ENCODE measurements around the gene MFSD1.
"Not testable (repeated sequence)": the region's sequence is repeated elsewhere in the genome, so short reads cannot be mapped to it uniquely, and the experiment has no call there.

Gene MFSD1

DNA sequence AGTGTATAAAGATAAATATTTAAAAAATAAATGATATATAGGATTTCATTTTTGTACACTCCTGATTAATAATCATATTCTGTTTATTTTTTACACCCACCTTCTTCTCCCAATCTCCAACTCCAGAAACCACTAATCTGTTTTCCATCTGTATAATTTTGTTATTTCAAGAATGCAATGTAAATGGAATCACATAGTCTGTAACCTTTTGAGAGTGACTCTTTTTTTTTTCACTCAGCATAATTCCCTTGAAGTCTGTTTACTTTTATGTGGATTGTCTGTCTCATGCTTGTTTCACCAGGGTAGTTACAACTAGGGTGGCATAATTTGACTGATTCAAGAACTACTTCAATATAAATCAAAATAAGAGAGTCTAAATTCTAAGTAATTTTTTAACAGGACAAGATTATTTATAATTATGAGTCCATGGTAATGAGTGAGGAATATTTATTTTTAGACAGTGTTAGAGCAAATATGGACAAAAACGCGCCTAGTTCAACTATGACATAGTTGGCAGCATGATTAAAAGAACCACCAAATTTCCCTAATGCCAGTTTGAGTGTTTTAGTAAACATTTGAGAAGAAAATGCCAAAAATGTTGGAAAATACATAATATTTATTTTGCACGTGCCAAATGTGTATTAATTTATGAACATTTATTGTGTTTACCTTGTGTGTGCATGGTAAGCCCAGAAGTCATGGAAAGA, 19.4 kb upstream of the MFSD1 start:
- DNase-seq (ENCODE audit: insufficient read length, low spot score) = no peak
- FAIRE-seq = no peak
- TF ChIP-seq POLR2A (IDR thresholded peaks at IDR 0.05; ENCODE audit: low read depth, low read length) = no peak

DNA sequence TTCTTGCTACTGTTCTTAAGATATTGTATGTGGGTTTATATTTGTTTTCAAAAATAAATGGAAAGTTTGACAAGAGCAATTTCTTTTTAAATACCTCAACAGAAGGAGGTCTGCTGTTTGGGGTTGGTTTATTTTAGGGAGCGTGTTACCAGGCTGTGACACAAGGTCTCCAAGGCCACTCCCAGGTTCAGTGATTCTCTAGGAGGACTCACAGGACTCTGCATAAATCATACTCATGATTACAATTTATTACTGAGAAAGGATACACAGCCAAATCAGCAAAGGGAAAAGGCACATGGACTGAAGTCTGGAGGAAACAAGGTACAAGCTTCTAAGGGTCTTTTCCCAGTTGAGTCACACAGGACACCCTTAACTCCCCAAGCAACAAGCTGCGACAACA, 18.8 kb upstream of the MFSD1 start:
- DNase-seq (ENCODE audit: insufficient read length, low spot score) (no peak), FAIRE-seq (no peak)
- TF ChIP-seq POLR2A (IDR thresholded peaks at IDR 0.05; ENCODE audit: low read depth, low read length) = no peak

DNA sequence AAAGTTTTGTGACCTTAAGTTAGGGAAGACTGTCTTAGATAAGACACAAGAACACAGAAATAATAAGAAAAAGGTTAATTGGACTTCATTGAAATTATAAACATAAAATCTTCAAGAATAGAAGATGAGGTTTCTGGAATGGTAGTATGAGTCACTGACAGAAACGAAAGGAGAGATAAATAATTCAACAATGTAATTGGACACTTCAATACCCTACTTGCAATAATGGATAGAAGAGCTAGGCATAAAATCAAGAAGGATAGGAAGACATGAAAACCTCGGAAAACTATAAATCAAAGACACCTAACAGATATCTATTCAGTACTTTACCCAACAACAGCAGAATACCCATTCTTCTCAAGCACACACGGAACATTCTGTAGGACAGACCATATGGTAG, 15.9 kb upstream of the MFSD1 start:
- FAIRE-seq = no peak
- no peak for TF ChIP-seq POLR2A (IDR thresholded peaks at IDR 0.05; ENCODE audit: low read depth, low read length)
- no peak for DNase-seq (ENCODE audit: insufficient read length, low spot score)

DNA sequence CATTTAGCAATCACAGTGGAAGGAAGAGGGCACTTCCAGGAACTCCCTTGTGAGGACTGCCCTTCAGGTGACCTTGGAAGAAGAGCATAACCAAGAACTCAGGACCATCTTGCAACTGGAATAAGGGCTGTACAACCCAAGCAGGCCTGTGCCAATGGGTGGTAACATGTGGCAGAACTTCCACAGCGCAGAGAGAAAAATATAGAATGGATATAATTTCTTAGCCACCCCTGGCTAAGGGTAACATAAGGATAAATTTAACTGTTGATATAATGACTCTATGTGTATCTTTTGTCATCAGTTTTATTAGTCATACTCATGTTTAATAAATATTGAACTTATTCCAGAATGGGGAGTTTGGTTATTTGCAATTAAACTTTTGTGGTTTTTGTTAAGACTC, 13.4 kb upstream of the MFSD1 start:
- FAIRE-seq (no peak), DNase-seq (ENCODE audit: insufficient read length, low spot score) (no peak)
- TF ChIP-seq POLR2A (IDR thresholded peaks at IDR 0.05; ENCODE audit: low read depth, low read length) = no peak

DNA sequence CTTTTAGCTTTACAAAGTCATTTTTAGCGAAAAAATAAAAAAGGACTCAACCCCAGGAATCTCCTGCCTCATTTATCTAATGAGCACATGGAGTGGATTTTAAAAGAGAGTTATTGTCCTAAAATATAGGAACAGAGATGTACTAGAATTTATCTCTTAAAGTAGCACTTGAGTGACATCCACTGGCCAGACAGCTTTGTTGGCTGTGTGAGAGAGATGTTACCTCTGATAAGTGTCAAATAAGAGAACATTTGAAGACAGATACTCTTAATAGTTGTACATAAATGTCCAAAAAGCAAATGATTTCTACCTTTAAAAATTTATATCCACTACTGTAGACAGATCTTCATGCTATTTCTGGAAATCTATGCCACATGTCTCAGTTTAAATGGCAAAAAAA, 12.3 kb upstream of the MFSD1 start:
- TF ChIP-seq POLR2A (IDR thresholded peaks at IDR 0.05; ENCODE audit: low read depth, low read length) = no peak
- peak; percentile 38 for FAIRE-seq

DNA sequence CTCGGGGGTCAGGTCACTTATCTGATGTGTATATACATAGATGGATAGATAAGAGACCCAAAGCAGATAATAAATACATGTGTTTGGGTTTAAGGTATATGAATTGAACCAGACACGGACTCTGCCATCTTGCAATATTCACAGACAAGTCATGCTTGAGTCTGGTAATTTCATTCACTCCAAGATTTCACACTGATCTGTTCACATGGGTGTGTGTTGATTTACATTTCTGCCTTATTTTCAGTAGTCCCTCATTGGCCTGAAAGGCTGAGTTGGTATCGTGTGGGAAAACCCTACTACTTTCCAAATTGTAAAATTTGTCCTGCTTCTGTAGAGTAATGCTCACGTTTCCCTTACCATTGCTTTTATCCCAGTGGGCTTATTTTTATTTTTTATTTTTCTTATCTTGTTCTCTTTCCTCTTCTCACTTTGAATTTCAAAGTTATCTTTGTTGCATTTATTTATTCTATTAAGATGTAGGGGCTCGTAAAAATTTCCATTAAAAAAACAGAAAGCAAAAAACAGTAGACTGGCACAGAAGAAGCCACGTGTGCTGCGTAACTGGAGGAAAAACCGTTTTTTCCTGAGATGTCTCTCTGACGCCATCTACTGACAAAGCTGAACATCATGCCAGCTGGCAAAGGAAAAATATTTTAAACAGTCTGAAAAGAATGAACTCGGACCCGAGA, 10.8 kb upstream of the MFSD1 start:
- DNase-seq (ENCODE audit: insufficient read length, low spot score) (no peak), FAIRE-seq (peak; percentile 93)
- TF ChIP-seq POLR2A (IDR thresholded peaks at IDR 0.05; ENCODE audit: low read depth, low read length) = no peak

More for the DNA sequence above, 12.3 kb upstream of the MFSD1 start:
- DNase-seq (ENCODE audit: insufficient read length, low spot score) = no peak

DNA sequence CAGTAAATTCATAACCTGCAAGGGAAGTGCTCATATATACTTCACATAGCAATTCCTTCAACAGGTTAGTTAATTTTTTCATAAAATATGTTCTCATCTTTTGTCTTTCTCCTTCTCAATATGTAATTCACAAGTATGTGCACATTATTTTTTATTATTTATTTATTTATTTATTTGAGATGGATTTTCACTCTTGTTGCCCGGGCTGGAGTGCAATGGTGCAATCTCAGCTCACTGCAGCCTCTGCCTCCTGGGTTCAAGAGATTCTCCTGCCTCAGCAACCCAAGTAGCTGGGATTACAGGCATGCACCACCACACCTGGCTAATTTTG, 10.3 kb upstream of the MFSD1 start:
- DNase-seq (ENCODE audit: insufficient read length, low spot score); FAIRE-seq: not testable (repeated sequence)

DNA sequence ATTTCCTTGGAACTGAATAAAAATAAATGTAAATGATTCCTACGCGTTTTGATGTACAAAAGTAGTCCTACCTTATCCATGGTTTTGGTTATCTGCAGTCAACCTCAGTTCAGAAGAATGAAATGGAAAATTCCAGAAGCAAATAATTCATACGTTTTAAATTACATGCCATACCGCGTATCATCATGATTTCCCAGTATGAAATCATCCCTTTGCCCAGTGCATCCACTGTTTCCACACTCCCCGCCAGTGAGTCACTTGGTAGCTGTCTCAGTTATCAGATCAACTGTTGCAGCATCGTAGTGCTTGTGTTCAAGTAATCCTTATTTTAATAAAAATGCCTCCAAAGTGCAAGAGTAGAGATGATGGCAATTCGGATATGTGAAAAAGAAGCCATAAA, 9.1 kb upstream of the MFSD1 start:
- TF ChIP-seq POLR2A (IDR thresholded peaks at IDR 0.05; ENCODE audit: low read depth, low read length) = no peak
- DNase-seq (ENCODE audit: insufficient read length, low spot score) = peak; percentile 52
- peak; percentile 94 for FAIRE-seq

DNA sequence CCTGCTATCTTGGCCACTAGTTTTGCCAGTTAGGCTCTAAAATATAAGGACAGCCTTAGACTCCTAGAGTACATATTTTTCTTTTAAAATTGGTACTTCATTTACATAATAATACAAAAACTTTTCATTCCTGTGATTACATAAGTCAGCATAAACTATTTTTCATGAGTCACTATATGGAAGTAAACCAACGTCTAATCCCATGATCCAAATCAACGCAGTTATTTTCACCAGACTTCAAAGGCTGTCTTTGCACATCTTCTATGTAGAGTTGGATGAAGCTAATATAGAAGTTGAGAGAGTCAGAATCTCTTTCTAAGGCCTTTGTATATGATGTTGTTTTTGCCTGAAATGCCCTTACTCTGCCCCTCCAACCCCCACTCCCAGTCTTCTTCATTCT, 7.6 kb upstream of the MFSD1 start:
- FAIRE-seq = peak; percentile 52
- no peak for TF ChIP-seq POLR2A (IDR thresholded peaks at IDR 0.05; ENCODE audit: low read depth, low read length)

DNA sequence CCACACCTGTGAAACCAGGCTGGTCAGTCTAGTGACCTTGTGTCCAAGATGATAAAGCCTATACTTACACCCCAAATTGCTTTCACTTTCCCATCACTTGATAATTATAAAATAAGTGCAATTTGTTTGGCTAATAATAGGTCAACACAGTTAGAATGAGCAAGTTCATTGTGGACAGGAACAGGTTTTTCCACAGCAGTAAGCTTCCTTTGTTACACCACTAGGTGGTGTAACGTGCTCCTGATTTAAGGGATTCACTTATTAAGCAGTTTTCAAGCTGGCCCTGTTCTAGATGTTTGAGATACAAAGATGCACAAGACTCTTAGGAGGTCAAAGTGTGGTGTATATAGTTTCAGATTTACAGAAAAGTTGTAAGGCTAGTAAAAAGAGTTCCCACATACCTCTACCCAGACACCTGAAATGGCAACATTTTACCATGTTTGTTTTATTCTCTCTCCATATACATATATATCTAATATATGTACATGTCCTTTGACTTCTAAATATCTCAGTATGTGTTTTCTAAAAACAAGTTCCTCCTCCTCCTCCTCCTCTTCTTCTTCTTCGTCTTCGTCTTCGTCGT, 6.8 kb upstream of the MFSD1 start:
- FAIRE-seq = peak; percentile 92
- no peak for TF ChIP-seq POLR2A (IDR thresholded peaks at IDR 0.05; ENCODE audit: low read depth, low read length)
- DNase-seq (ENCODE audit: insufficient read length, low spot score) = no peak

More for the DNA sequence above, 7.6 kb upstream of the MFSD1 start:
- DNase-seq (ENCODE audit: insufficient read length, low spot score) = no peak

DNA sequence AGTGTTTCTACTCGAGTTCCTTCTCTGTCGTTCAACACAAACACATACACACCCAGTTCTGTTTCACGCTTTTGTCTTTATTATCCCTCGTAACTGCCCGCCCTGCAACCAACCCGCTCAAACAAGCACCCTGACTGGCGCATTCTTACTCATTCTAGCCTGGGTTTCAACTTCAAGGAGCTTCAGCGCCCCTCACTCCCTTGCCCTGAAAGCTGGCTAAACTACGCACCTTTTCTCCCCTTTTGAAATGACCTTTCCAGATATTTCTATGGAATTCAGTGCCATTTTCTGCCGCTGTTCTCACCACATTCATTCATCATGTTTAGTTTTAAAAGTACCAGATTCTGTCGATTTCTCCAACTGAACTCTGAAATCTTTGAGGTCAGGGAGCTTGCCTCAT, 653 bp upstream of the MFSD1 start:
- no peak for FAIRE-seq
- TF ChIP-seq POLR2A (IDR thresholded peaks at IDR 0.05; ENCODE audit: low read depth, low read length) = no peak

DNA sequence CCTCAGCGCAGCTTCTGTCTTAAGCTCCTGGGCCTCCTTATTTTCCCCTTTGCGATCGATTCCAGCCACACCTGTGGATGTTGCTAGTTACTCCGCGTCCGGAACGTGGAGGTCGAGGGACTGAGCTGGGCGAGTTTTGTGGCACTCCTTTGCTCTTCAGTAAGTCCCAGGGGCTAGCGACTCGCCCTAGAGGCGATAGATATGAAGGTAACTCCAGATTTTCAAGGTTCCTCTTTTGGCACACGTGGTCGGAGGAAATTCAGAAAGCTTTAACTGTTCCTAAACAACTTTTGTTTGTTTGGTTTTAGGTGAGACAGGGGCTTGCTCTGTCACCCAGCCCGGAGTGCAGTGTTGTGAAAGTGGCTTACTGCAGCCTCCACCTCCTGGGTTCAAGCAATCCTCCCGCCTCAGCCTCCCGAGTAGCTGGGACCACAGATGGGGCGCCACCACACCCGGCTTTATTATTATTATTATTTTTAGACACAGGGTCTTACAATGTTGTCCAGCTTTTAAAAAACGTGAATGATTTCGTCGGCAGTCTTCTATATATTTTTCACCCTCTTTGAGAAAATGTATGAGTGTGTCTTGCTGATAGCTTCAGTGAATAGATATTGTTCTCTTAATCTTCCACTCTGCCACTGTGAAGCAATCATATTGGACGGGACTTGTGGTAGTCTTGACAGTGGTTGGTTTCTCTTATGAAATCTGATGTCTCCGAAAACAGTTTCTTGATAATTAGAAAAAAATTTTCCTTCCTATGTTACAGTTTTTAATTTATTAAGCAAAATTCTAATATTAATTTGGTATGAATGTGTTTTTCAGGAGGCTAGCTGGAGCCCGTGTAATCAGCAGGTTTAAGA, 785 bp downstream of the MFSD1 start:
- no peak for TF ChIP-seq POLR2A (IDR thresholded peaks at IDR 0.05; ENCODE audit: low read depth, low read length)
- no peak for DNase-seq (ENCODE audit: insufficient read length, low spot score)
- FAIRE-seq = no peak

More for the DNA sequence above, 653 bp upstream of the MFSD1 start:
- no peak for DNase-seq (ENCODE audit: insufficient read length, low spot score)

DNA sequence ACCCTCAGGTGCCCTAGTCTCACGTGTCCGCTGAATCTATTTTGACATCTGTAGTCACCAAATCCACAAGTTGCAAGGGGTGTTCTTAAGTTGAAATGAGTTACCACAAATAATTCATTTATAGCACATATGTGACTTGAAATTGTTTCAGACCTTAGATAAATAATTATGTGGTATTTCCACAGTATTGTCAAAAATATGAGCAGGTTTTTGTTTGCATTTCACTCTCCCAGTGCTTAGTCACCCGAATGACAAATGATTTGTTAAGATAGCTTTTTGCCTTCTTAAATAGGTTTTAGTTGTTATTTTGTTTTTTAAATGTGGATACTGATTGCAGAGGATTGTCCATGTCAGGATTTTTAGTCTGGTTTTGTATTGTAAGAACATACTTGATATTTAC, 2.6 kb downstream of the MFSD1 start:
- DNase-seq (ENCODE audit: insufficient read length, low spot score) (no peak), FAIRE-seq (no peak)
- TF ChIP-seq POLR2A (IDR thresholded peaks at IDR 0.05; ENCODE audit: low read depth, low read length) = no peak

DNA sequence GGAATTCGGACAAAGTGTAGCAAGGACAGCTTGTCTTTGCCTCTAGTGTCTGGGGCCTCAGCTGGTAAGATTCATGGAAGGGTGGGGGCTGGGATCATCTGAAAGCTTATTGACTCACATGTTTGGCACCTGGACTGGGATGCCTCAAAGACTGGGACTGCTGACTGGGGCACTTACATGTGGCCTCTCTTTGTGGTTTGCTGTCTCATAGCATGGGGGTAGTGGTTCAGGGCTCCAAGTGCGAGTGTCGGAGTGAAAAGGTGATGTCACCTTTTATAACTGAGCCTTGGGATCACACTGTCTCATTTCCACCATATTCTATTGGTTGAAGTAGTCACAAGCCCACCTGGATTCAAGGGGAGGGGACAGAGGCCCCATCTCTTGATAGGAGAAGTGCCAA, 6.8 kb downstream of the MFSD1 start:
- DNase-seq (ENCODE audit: insufficient read length, low spot score) (peak; percentile 42), FAIRE-seq (peak; percentile 100)
- no peak for TF ChIP-seq POLR2A (IDR thresholded peaks at IDR 0.05; ENCODE audit: low read depth, low read length)
